Measurements from ENCODE around the gene SPTY2D1.
"Not testable (repeated sequence)": the region's sequence is repeated elsewhere in the genome, so short reads cannot be mapped to it uniquely, and the experiment has no call there.

Gene SPTY2D1

DNA sequence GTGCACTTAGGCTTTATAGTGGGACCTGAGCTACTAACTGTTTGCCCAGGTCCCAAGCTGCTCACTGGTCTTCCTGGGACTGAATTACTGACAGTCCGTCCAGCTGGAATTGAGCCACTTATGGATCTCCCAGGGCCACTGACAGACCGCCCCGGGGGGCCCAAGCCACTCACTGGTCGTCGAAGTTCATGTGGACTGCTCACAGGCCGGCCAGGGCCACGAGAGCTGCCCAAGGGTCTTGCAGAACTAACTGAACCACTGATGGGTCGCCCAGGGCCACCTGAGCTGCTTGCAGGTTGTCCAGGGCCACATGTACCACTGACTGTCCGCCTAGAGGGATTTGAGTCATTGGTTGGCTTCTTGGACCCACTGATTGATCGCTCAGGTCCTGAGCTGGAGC is 19.5 kb downstream of the SPTY2D1 start:
- H3K4me1 ChIP-seq (ENCODE audit: control insufficient read depth, insufficient read depth, low read length): peaks cover 7% of the 10 kb centered on the region
- peaks cover 20% of the 10 kb centered on the region for H3K36me3 ChIP-seq (ENCODE audit: control insufficient read depth, insufficient read depth, low read length)
- H3K27me3 ChIP-seq (ENCODE audit: control insufficient read depth, insufficient read depth, low read length): no peaks in the 10 kb centered on the region
- H3K4me3 ChIP-seq (ENCODE audit: low read length): no peak overlapping the region
- H3K27ac ChIP-seq (ENCODE audit: low read depth, low read length): no peak overlapping the region
- H3K9ac ChIP-seq (ENCODE audit: low read length): no peak overlapping the region

- H3K4me1 ChIP-seq (ENCODE audit: control insufficient read depth, insufficient read depth, low read length): no peaks in the 10 kb centered on the region
Observed at GRCh38 chr11:18612394-18612793, 21.7 kb downstream of the SPTY2D1 start.

GRCh38 chr11:18611196-18611595 is 22.9 kb downstream of the SPTY2D1 start:
- Histone ChIP-seq H3K27me3 (ENCODE audit: control insufficient read depth, insufficient read depth, low read length) (no peaks in the 10 kb centered on the region), H3K4me1 (ENCODE audit: control insufficient read depth, insufficient read depth, low read length) (no peaks in the 10 kb centered on the region), H3K4me3 (ENCODE audit: low read length) (no peak overlapping the region), H3K36me3 (ENCODE audit: control insufficient read depth, insufficient read depth, low read length) (peaks cover 27% of the 10 kb centered on the region), H3K9ac (ENCODE audit: low read length) (no peak overlapping the region), H3K27ac (ENCODE audit: low read depth, low read length) (no peak overlapping the region)

More at GRCh38 chr11:18612394-18612793, 21.7 kb downstream of the SPTY2D1 start:
- H3K9ac ChIP-seq (ENCODE audit: low read length): no peak overlapping the region
- H3K4me3 ChIP-seq (ENCODE audit: low read length): no peak overlapping the region
- H3K27ac ChIP-seq (ENCODE audit: low read depth, low read length): no peak overlapping the region
- H3K36me3 ChIP-seq (ENCODE audit: control insufficient read depth, insufficient read depth, low read length): peaks cover 27% of the 10 kb centered on the region
- H3K27me3 ChIP-seq (ENCODE audit: control insufficient read depth, insufficient read depth, low read length): no peaks in the 10 kb centered on the region

DNA sequence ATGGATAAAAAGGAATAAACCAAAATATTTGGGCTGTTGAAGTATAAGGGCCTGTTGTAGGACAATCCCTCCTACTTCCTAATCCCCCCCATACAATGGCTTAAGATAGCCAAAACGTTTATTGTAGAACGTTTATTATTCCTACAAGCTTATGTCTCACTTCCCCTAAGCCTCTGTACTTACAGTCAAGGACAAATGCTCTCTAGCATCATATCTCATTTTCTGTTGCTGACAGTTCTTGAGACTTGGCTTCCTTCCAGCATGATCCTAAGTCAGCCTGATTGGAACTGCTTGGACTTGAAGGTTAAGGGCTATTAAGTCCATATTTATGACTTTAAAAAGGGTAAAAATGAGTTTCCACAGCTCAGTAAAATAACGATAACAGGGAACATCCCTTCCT is 25.8 kb downstream of the SPTY2D1 start:
- H3K36me3 ChIP-seq (ENCODE audit: control insufficient read depth, insufficient read depth, low read length): peaks cover 11% of the 10 kb centered on the region
- H3K4me1 ChIP-seq (ENCODE audit: control insufficient read depth, insufficient read depth, low read length): no peaks in the 10 kb centered on the region
- H3K27ac ChIP-seq (ENCODE audit: low read depth, low read length): no peak overlapping the region
- H3K4me3 ChIP-seq (ENCODE audit: low read length): no peak overlapping the region
- H3K9ac ChIP-seq (ENCODE audit: low read length): no peak overlapping the region
- H3K27me3 ChIP-seq (ENCODE audit: control insufficient read depth, insufficient read depth, low read length): no peaks in the 10 kb centered on the region

- H3K27ac ChIP-seq (ENCODE audit: low read depth, low read length): no peak overlapping the region
Observed at GRCh38 chr11:18600915-18601569, 33.1 kb downstream of the SPTY2D1 start.

GRCh38 chr11:18599739-18600230 is 34.4 kb downstream of the SPTY2D1 start, which contains the start of gene MISFA:
Gene MISFA (plus strand): TSS chr11:18599789. CDS start chr11:18599929, 140 bp downstream.
- Histone ChIP-seq H3K27ac (ENCODE audit: low read depth, low read length) (no peak within 1 kb of the TSS), H3K27me3 (ENCODE audit: control insufficient read depth, insufficient read depth, low read length) (no peaks in the 10 kb centered on the region), H3K36me3 (ENCODE audit: control insufficient read depth, insufficient read depth, low read length) (no peaks in the 10 kb centered on the region), H3K9ac (ENCODE audit: low read length) (no peak within 1 kb of the TSS), H3K4me1 (ENCODE audit: control insufficient read depth, insufficient read depth, low read length) (no peaks in the 10 kb centered on the region), H3K4me3 (ENCODE audit: low read length) (no peak within 1 kb of the TSS)

More at GRCh38 chr11:18600915-18601569, 33.1 kb downstream of the SPTY2D1 start:
- Histone ChIP-seq H3K27me3 (ENCODE audit: control insufficient read depth, insufficient read depth, low read length) (no peaks in the 10 kb centered on the region), H3K4me1 (ENCODE audit: control insufficient read depth, insufficient read depth, low read length) (no peaks in the 10 kb centered on the region), H3K36me3 (ENCODE audit: control insufficient read depth, insufficient read depth, low read length) (no peaks in the 10 kb centered on the region), H3K4me3 (ENCODE audit: low read length) (no peak overlapping the region), H3K9ac (ENCODE audit: low read length) (no peak overlapping the region)

GRCh38 chr11:18594999-18595749 is 39.0 kb downstream of the SPTY2D1 start:
- H3K9ac ChIP-seq (ENCODE audit: low read length): no peak overlapping the region
- H3K36me3 ChIP-seq (ENCODE audit: control insufficient read depth, insufficient read depth, low read length): no peaks in the 10 kb centered on the region
- H3K4me1 ChIP-seq (ENCODE audit: control insufficient read depth, insufficient read depth, low read length): no peaks in the 10 kb centered on the region
- no peak overlapping the region for H3K4me3 ChIP-seq (ENCODE audit: low read length)
- H3K27me3 ChIP-seq (ENCODE audit: control insufficient read depth, insufficient read depth, low read length): no peaks in the 10 kb centered on the region
- no peak overlapping the region for H3K27ac ChIP-seq (ENCODE audit: low read depth, low read length)

DNA sequence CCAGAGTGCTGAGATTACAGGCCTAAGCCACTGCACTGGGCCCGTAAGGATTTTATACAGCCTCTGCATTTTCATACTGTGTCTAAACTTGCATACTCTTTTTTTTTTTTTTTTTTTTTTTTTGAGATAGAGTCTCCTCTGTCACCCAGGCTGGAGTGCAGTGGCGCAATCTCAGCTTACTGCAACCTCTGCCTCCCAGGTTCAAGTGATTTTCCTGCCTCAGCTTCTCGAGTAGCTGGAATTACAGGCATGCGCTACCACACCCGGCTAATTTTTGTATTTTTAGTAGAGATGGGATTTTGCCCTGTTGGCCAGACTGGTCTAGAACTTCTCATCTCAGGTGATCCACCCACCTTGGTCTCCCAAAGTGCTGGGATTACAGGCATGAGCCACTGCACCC is 40.1 kb downstream of the SPTY2D1 start:
- H3K27ac ChIP-seq (ENCODE audit: low read depth, low read length); H3K36me3 ChIP-seq (ENCODE audit: control insufficient read depth, insufficient read depth, low read length); H3K4me3 ChIP-seq (ENCODE audit: low read length); H3K9ac ChIP-seq (ENCODE audit: low read length); H3K4me1 ChIP-seq (ENCODE audit: control insufficient read depth, insufficient read depth, low read length); H3K27me3 ChIP-seq (ENCODE audit: control insufficient read depth, insufficient read depth, low read length): not testable (repeated sequence)

- H3K4me3 ChIP-seq (ENCODE audit: low read length): no peak overlapping the region
- no peaks in the 10 kb centered on the region for H3K36me3 ChIP-seq (ENCODE audit: control insufficient read depth, insufficient read depth, low read length)
- H3K27me3 ChIP-seq (ENCODE audit: control insufficient read depth, insufficient read depth, low read length): no peaks in the 10 kb centered on the region
- peaks cover 12% of the 10 kb centered on the region for H3K4me1 ChIP-seq (ENCODE audit: control insufficient read depth, insufficient read depth, low read length)
- no peak overlapping the region for H3K9ac ChIP-seq (ENCODE audit: low read length)
- no peak overlapping the region for H3K27ac ChIP-seq (ENCODE audit: low read depth, low read length)
Observed at GRCh38 chr11:18590571-18590970, 43.6 kb downstream of the SPTY2D1 start.

GRCh38 chr11:18588297-18589252 is 45.6 kb downstream of the SPTY2D1 start, which contains the start of gene UEVLD:
Gene UEVLD (minus strand): TSS chr11:18588734. CDS start chr11:18588654, 80 bp downstream.
- Histone ChIP-seq H3K4me3 (ENCODE audit: low read length) (peak within 1 kb of the TSS; percentile 97), H3K27me3 (ENCODE audit: control insufficient read depth, insufficient read depth, low read length) (no peaks in the 10 kb centered on the region), H3K4me1 (ENCODE audit: control insufficient read depth, insufficient read depth, low read length) (peaks cover 12% of the 10 kb centered on the region), H3K27ac (ENCODE audit: low read depth, low read length) (peak within 1 kb of the TSS; percentile 85), H3K36me3 (ENCODE audit: control insufficient read depth, insufficient read depth, low read length) (no peaks in the 10 kb centered on the region), H3K9ac (ENCODE audit: low read length) (peak within 1 kb of the TSS; percentile 50)

GRCh38 chr11:18581825-18582224 is 52.3 kb downstream of the SPTY2D1 start:
- peaks cover under 1% of the 10 kb centered on the region for H3K4me1 ChIP-seq (ENCODE audit: control insufficient read depth, insufficient read depth, low read length)
- H3K36me3 ChIP-seq (ENCODE audit: control insufficient read depth, insufficient read depth, low read length): no peaks in the 10 kb centered on the region
- no peak overlapping the region for H3K27ac ChIP-seq (ENCODE audit: low read depth, low read length)
- H3K4me3 ChIP-seq (ENCODE audit: low read length): no peak overlapping the region
- no peaks in the 10 kb centered on the region for H3K27me3 ChIP-seq (ENCODE audit: control insufficient read depth, insufficient read depth, low read length)
- no peak overlapping the region for H3K9ac ChIP-seq (ENCODE audit: low read length)

All from rectal smooth muscle tissue (tissue), 1 donor.